ENCODE results near the gene APCS. TPM values are rescaled to one million over a fixed set of nuclear protein-coding genes. Genes with fewer than 3 reads are reported as not detected.

APCS gene, protein sequence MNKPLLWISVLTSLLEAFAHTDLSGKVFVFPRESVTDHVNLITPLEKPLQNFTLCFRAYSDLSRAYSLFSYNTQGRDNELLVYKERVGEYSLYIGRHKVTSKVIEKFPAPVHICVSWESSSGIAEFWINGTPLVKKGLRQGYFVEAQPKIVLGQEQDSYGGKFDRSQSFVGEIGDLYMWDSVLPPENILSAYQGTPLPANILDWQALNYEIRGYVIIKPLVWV
- total RNA-seq, result 0.52 TPM

DNA sequence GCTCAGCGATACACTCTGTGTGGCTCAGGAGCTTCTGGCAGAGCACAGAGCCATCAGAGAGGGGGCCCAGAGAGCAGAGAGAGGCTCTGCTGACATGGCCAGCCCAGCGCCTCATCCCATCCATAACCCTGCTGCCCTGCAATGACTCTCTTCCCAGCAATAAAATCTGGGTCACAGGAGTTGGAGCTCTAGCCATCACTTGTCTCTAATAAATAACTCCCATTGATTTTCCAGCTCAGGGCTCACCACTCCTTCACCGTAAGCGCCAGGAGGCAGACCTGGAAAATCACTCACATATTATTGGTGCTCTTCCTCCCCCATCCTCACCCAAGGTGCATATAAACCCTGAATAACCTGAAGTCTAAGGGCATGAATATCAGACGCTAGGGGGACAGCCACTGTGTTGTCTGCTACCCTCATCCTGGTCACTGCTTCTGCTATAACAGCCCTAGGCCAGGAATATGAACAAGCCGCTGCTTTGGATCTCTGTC lies at the start of gene APCS:
APCS (plus strand) TSS at position 366 of the 491 bp plus-strand sequence; CDS start at position 462, 96 bp downstream.
- no peak within 1 kb of the TSS for H3K27ac ChIP-seq (ENCODE audit: low read depth, low read length)
- H3K4me1 ChIP-seq (ENCODE audit: control insufficient read depth in 3 of 3, insufficient read depth in 3 of 3, low read length in 3 of 3), result no peaks in the 10 kb centered on the region
- no peak within 1 kb of the TSS for H3K4me3 ChIP-seq (ENCODE audit: low read length in 3 of 3)
- H3K27me3 ChIP-seq (ENCODE audit: control insufficient read depth in 3 of 3, insufficient read depth in 3 of 3, low read length in 3 of 3), result no peaks in the 10 kb centered on the region
- no peak within 1 kb of the TSS for H3K9ac ChIP-seq (ENCODE audit: low read depth in 1 of 3, low read length in 3 of 3)
- no peaks in the 10 kb centered on the region for H3K9me3 ChIP-seq (ENCODE audit: control insufficient read depth in 3 of 3, low read length in 3 of 3)
- no peaks in the 10 kb centered on the region for H3K36me3 ChIP-seq (ENCODE audit: control insufficient read depth in 3 of 3, insufficient read depth in 3 of 3, low read length in 3 of 3)

GRCh38 chr1:159548126-159548525 lies 39.5 kb upstream of the APCS start:
- Histone ChIP-seq H3K36me3 (ENCODE audit: control insufficient read depth in 3 of 3, insufficient read depth in 3 of 3, low read length in 3 of 3) (no peaks in the 10 kb centered on the region), H3K9ac (ENCODE audit: low read depth in 1 of 3, low read length in 3 of 3) (no peak overlapping the region), H3K27me3 (ENCODE audit: control insufficient read depth in 3 of 3, insufficient read depth in 3 of 3, low read length in 3 of 3) (no peaks in the 10 kb centered on the region), H3K9me3 (ENCODE audit: control insufficient read depth in 3 of 3, low read length in 3 of 3) (no peaks in the 10 kb centered on the region), H3K27ac (ENCODE audit: low read depth, low read length) (no peak overlapping the region), H3K4me1 (ENCODE audit: control insufficient read depth in 3 of 3, insufficient read depth in 3 of 3, low read length in 3 of 3) (no peaks in the 10 kb centered on the region), H3K4me3 (ENCODE audit: low read length in 3 of 3) (no peak overlapping the region)

GRCh38 chr1:159554261-159554660 lies 33.4 kb upstream of the APCS start:
- Histone ChIP-seq H3K36me3 (ENCODE audit: control insufficient read depth in 3 of 3, insufficient read depth in 3 of 3, low read length in 3 of 3) (no peaks in the 10 kb centered on the region), H3K27ac (ENCODE audit: low read depth, low read length) (no peak overlapping the region), H3K4me3 (ENCODE audit: low read length in 3 of 3) (no peak overlapping the region), H3K27me3 (ENCODE audit: control insufficient read depth in 3 of 3, insufficient read depth in 3 of 3, low read length in 3 of 3) (no peaks in the 10 kb centered on the region), H3K9me3 (ENCODE audit: control insufficient read depth in 3 of 3, low read length in 3 of 3) (no peaks in the 10 kb centered on the region), H3K4me1 (ENCODE audit: control insufficient read depth in 3 of 3, insufficient read depth in 3 of 3, low read length in 3 of 3) (no peaks in the 10 kb centered on the region), H3K9ac (ENCODE audit: low read depth in 1 of 3, low read length in 3 of 3) (no peak overlapping the region)

DNA sequence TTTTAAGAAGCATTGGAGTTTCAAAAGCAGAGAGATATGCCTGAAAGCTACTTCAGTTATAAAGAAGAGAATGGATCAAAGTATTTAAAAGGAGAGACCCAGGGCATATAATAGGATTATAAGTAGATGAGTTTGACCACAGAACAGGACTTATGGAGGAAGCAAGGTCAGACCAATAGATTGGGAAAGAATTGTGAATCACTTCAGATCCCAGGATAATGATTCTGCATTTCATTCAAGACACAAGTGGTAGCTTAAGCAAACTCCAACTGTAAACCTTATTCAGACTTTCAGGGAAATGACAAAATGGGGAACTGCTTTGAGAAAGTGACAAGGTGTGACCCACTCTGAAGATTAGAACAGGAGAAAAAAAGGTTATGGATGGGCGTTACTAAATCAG lies 32.9 kb upstream of the APCS start:
- no peak overlapping the region for H3K9ac ChIP-seq (ENCODE audit: low read depth in 1 of 3, low read length in 3 of 3)
- no peaks in the 10 kb centered on the region for H3K36me3 ChIP-seq (ENCODE audit: control insufficient read depth in 3 of 3, insufficient read depth in 3 of 3, low read length in 3 of 3)
- H3K4me3 ChIP-seq (ENCODE audit: low read length in 3 of 3), result no peak overlapping the region
- H3K4me1 ChIP-seq (ENCODE audit: control insufficient read depth in 3 of 3, insufficient read depth in 3 of 3, low read length in 3 of 3), result no peaks in the 10 kb centered on the region
- no peaks in the 10 kb centered on the region for H3K27me3 ChIP-seq (ENCODE audit: control insufficient read depth in 3 of 3, insufficient read depth in 3 of 3, low read length in 3 of 3)
- no peak overlapping the region for H3K27ac ChIP-seq (ENCODE audit: low read depth, low read length)
- no peaks in the 10 kb centered on the region for H3K9me3 ChIP-seq (ENCODE audit: control insufficient read depth in 3 of 3, low read length in 3 of 3)

DNA sequence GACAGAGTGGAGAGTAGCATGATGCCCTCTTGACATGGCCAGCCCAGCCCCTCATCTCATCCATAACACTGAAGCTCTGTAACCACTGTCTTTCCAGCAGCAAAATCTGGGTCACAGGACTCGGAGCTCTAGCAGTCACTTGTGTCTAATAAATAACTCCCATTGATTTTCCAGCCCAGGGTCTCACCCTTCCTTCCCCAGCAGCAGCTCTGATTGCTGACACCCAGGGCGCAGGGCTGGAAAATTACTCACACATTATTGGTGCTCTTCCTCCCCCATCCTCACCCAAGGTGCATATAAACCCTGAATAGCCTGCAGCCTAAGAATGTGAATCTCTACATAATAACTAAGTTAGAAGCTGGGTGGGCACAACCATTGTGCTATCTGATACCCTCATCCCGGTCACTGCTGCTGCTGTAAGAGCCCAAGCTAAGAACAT lies 30.7 kb upstream of the APCS start:
- H3K9me3 ChIP-seq (ENCODE audit: control insufficient read depth in 3 of 3, low read length in 3 of 3), result no peaks in the 10 kb centered on the region
- H3K9ac ChIP-seq (ENCODE audit: low read depth in 1 of 3, low read length in 3 of 3), result no peak overlapping the region
- no peak overlapping the region for H3K4me3 ChIP-seq (ENCODE audit: low read length in 3 of 3)
- H3K36me3 ChIP-seq (ENCODE audit: control insufficient read depth in 3 of 3, insufficient read depth in 3 of 3, low read length in 3 of 3), result no peaks in the 10 kb centered on the region
- H3K4me1 ChIP-seq (ENCODE audit: control insufficient read depth in 3 of 3, insufficient read depth in 3 of 3, low read length in 3 of 3), result no peaks in the 10 kb centered on the region
- no peaks in the 10 kb centered on the region for H3K27me3 ChIP-seq (ENCODE audit: control insufficient read depth in 3 of 3, insufficient read depth in 3 of 3, low read length in 3 of 3)
- no peak overlapping the region for H3K27ac ChIP-seq (ENCODE audit: low read depth, low read length)

GRCh38 chr1:159560599-159560998 lies 27.0 kb upstream of the APCS start:
- Histone ChIP-seq H3K9ac (ENCODE audit: low read depth in 1 of 3, low read length in 3 of 3) (no peak overlapping the region), H3K9me3 (ENCODE audit: control insufficient read depth in 3 of 3, low read length in 3 of 3) (no peaks in the 10 kb centered on the region), H3K4me3 (ENCODE audit: low read length in 3 of 3) (no peak overlapping the region), H3K4me1 (ENCODE audit: control insufficient read depth in 3 of 3, insufficient read depth in 3 of 3, low read length in 3 of 3) (no peaks in the 10 kb centered on the region), H3K27me3 (ENCODE audit: control insufficient read depth in 3 of 3, insufficient read depth in 3 of 3, low read length in 3 of 3) (no peaks in the 10 kb centered on the region), H3K27ac (ENCODE audit: low read depth, low read length) (no peak overlapping the region), H3K36me3 (ENCODE audit: control insufficient read depth in 3 of 3, insufficient read depth in 3 of 3, low read length in 3 of 3) (no peaks in the 10 kb centered on the region)

- H3K36me3 ChIP-seq (ENCODE audit: control insufficient read depth in 3 of 3, insufficient read depth in 3 of 3, low read length in 3 of 3), result no peaks in the 10 kb centered on the region
- no peaks in the 10 kb centered on the region for H3K9me3 ChIP-seq (ENCODE audit: control insufficient read depth in 3 of 3, low read length in 3 of 3)
- H3K4me1 ChIP-seq (ENCODE audit: control insufficient read depth in 3 of 3, insufficient read depth in 3 of 3, low read length in 3 of 3), result no peaks in the 10 kb centered on the region
- no peak overlapping the region for H3K27ac ChIP-seq (ENCODE audit: low read depth, low read length)
- H3K9ac ChIP-seq (ENCODE audit: low read depth in 1 of 3, low read length in 3 of 3), result no peak overlapping the region
- H3K27me3 ChIP-seq (ENCODE audit: control insufficient read depth in 3 of 3, insufficient read depth in 3 of 3, low read length in 3 of 3), result no peaks in the 10 kb centered on the region
- no peak overlapping the region for H3K4me3 ChIP-seq (ENCODE audit: low read length in 3 of 3)
Observed at GRCh38 chr1:159561497-159561896, 26.1 kb upstream of the APCS start.

DNA sequence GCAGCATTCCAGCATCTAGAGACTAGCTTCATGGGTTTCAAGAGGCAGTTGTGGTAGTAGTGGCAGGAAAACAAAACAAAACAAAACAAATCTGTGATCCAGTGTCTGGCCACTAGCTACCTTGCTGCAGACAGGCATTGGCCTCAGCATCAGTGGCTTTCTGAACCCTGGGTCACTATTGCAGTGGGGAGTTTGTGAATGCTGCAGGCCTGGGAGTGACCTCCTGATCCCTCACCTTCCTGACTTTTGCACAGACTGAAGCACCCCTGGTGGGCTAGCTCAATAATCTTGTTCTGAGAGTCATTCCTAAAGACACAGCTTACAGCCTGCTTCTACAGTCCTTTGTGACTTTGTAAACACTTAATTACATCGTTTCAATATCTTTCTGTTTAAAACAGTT lies 24.9 kb upstream of the APCS start:
- Histone ChIP-seq H3K9ac (ENCODE audit: low read depth in 1 of 3, low read length in 3 of 3) (no peak overlapping the region), H3K27ac (ENCODE audit: low read depth, low read length) (no peak overlapping the region), H3K4me3 (ENCODE audit: low read length in 3 of 3) (no peak overlapping the region), H3K9me3 (ENCODE audit: control insufficient read depth in 3 of 3, low read length in 3 of 3) (no peaks in the 10 kb centered on the region), H3K36me3 (ENCODE audit: control insufficient read depth in 3 of 3, insufficient read depth in 3 of 3, low read length in 3 of 3) (no peaks in the 10 kb centered on the region), H3K27me3 (ENCODE audit: control insufficient read depth in 3 of 3, insufficient read depth in 3 of 3, low read length in 3 of 3) (no peaks in the 10 kb centered on the region), H3K4me1 (ENCODE audit: control insufficient read depth in 3 of 3, insufficient read depth in 3 of 3, low read length in 3 of 3) (no peaks in the 10 kb centered on the region)

DNA sequence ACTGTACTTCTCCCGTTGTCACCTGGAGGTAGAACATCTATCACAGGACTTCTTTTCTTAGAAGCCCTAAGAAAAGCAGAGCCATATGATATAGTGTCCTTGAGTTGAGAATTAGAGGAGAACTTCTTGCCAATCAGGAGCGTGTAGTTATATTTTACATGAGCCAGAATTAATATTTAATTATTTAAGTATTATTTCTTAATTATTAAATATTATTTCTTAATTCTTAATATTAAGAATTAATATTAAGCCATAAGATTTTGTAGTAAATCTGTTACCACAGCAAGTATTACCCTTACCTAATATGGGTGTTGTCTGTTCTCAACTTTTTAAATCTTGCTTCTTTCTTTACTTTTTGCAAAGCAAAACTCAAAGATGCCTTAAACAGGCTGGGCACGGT lies 10.2 kb upstream of the APCS start:
- no peaks in the 10 kb centered on the region for H3K36me3 ChIP-seq (ENCODE audit: control insufficient read depth in 3 of 3, insufficient read depth in 3 of 3, low read length in 3 of 3)
- no peaks in the 10 kb centered on the region for H3K9me3 ChIP-seq (ENCODE audit: control insufficient read depth in 3 of 3, low read length in 3 of 3)
- H3K4me3 ChIP-seq (ENCODE audit: low read length in 3 of 3), result no peak overlapping the region
- no peak overlapping the region for H3K9ac ChIP-seq (ENCODE audit: low read depth in 1 of 3, low read length in 3 of 3)
- H3K27me3 ChIP-seq (ENCODE audit: control insufficient read depth in 3 of 3, insufficient read depth in 3 of 3, low read length in 3 of 3), result no peaks in the 10 kb centered on the region
- H3K27ac ChIP-seq (ENCODE audit: low read depth, low read length), result no peak overlapping the region
- no peaks in the 10 kb centered on the region for H3K4me1 ChIP-seq (ENCODE audit: control insufficient read depth in 3 of 3, insufficient read depth in 3 of 3, low read length in 3 of 3)

DNA sequence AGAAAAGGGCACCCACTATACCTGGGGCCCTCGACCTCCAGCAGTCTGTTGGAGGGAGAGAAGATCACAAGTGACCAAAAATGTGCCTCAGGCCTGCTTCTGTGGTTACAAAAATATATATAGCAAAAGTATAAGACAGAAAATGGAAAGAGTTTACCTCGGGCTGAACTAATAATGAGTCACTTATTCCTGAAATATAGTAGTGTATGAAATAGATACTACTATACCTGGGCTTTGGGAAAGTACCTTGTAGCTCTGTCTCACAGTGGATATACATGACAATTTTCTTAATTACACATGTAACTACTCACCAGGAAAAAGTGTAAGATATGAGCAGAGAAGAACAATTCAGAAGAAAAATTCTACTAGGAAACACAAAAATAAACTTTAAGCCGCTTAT lies 7.3 kb upstream of the APCS start:
- Histone ChIP-seq H3K27ac (ENCODE audit: low read depth, low read length) (no peak overlapping the region), H3K4me1 (ENCODE audit: control insufficient read depth in 3 of 3, insufficient read depth in 3 of 3, low read length in 3 of 3) (no peaks in the 10 kb centered on the region), H3K27me3 (ENCODE audit: control insufficient read depth in 3 of 3, insufficient read depth in 3 of 3, low read length in 3 of 3) (no peaks in the 10 kb centered on the region), H3K9ac (ENCODE audit: low read depth in 1 of 3, low read length in 3 of 3) (no peak overlapping the region), H3K36me3 (ENCODE audit: control insufficient read depth in 3 of 3, insufficient read depth in 3 of 3, low read length in 3 of 3) (no peaks in the 10 kb centered on the region), H3K4me3 (ENCODE audit: low read length in 3 of 3) (no peak overlapping the region), H3K9me3 (ENCODE audit: control insufficient read depth in 3 of 3, low read length in 3 of 3) (no peaks in the 10 kb centered on the region)
